ENCODE data around the gene RPP40.

Gene RPP40

GRCh38 chr6:5003604-5004372 is at the start of gene RPP40:
Gene RPP40, minus strand, starts transcription at chr6:5004037. Its CDS starts 35 bp downstream, at chr6:5004002.
- Histone ChIP-seq H3K27me3 (replicated peaks) (no peaks in the 10 kb centered on the region), H3K27ac (peak within 1 kb of the TSS; percentile 70), H3K36me3 (replicated peaks) (peaks cover 7% of the 10 kb centered on the region), H3K4me3 (ENCODE audit: low read depth, low read length) (peak within 1 kb of the TSS; percentile 79)
- in situ Hi-C loops (cut with HindIII; ENCODE audit: low pct_ligation_motif_present, low sequenced_read_pairs), result no loop called here
- peak; percentile 81 for TF ChIP-seq CTCF (IDR thresholded peaks at IDR 0.05; ENCODE audit: low read depth, low read length, missing control alignments)
- peak; percentile 97 for DNase-seq

DNA sequence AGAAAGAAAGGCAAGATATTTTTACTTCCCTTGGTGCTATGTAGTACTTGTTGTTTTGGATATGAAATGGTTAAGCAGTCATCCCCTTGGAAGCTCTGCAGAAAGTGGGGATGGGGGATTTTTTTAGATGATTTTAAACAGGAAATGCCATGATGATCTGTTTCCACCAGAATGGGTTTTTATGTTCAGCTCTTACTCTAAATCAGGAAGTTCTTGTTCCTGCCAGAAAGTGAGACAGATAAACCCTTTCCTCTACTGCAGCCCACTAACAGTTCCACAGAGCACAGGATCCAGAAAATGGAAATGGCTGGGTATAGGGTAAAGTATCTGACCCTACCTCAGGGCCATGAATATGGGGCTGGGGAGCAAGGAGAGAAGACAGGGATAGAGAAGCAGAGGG is 49.2 kb upstream of the RPP40 start:
- no peak for DNase-seq
- no peaks in the 10 kb centered on the region for H3K27me3 ChIP-seq (replicated peaks)
- no peak overlapping the region for H3K4me3 ChIP-seq (ENCODE audit: low read depth, low read length)
- H3K27ac ChIP-seq, result no peak overlapping the region
- in situ Hi-C loops (cut with HindIII; ENCODE audit: low pct_ligation_motif_present, low sequenced_read_pairs), result no loop called here
- no peaks in the 10 kb centered on the region for H3K36me3 ChIP-seq (replicated peaks)
- TF ChIP-seq CTCF (IDR thresholded peaks at IDR 0.05; ENCODE audit: low read depth, low read length, missing control alignments), result no peak

GRCh38 chr6:5051394-5051793 is 47.6 kb upstream of the RPP40 start:
- no peak for DNase-seq
- Histone ChIP-seq H3K27me3 (replicated peaks) (no peaks in the 10 kb centered on the region), H3K36me3 (replicated peaks) (no peaks in the 10 kb centered on the region), H3K4me3 (ENCODE audit: low read depth, low read length) (no peak overlapping the region), H3K27ac (no peak overlapping the region)
- TF ChIP-seq CTCF (IDR thresholded peaks at IDR 0.05; ENCODE audit: low read depth, low read length, missing control alignments), result no peak
- in situ Hi-C loops (cut with HindIII; ENCODE audit: low pct_ligation_motif_present, low sequenced_read_pairs), result no loop called here

DNA sequence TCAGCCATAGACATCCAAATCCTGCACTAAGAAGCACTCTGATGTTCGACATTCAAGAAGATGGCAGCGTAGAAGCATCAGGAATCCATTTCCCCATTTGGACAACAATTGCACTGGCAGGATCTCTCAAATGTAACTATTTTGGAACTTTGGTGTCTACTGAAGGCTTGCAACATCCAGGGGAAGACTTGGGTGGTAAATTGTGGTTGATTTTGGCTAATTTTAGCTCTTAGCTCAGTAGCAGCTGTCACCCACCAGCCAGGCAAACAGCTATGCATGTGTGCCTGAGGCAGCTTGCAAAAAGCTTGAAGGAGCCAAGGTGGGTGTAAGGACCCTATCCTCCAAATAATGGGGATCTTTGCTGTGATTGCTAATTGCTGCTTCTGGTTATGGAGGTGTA is 46.2 kb upstream of the RPP40 start:
- no peak overlapping the region for H3K27ac ChIP-seq
- H3K36me3 ChIP-seq (replicated peaks), result no peaks in the 10 kb centered on the region
- no peak for DNase-seq
- TF ChIP-seq CTCF (IDR thresholded peaks at IDR 0.05; ENCODE audit: low read depth, low read length, missing control alignments), result no peak
- no peaks in the 10 kb centered on the region for H3K27me3 ChIP-seq (replicated peaks)
- in situ Hi-C loops (cut with HindIII; ENCODE audit: low pct_ligation_motif_present, low sequenced_read_pairs), result no loop called here
- H3K4me3 ChIP-seq (ENCODE audit: low read depth, low read length), result no peak overlapping the region

- in situ Hi-C loops (cut with HindIII; ENCODE audit: low pct_ligation_motif_present, low sequenced_read_pairs), result no loop called here
- TF ChIP-seq CTCF (IDR thresholded peaks at IDR 0.05; ENCODE audit: low read depth, low read length, missing control alignments), result no peak
- no peaks in the 10 kb centered on the region for H3K36me3 ChIP-seq (replicated peaks)
- DNase-seq, result no peak
- no peak overlapping the region for H3K4me3 ChIP-seq (ENCODE audit: low read depth, low read length)
- no peak overlapping the region for H3K27ac ChIP-seq
- no peaks in the 10 kb centered on the region for H3K27me3 ChIP-seq (replicated peaks)
Measured at GRCh38 chr6:5046430-5046829, 42.6 kb upstream of the RPP40 start.

DNA sequence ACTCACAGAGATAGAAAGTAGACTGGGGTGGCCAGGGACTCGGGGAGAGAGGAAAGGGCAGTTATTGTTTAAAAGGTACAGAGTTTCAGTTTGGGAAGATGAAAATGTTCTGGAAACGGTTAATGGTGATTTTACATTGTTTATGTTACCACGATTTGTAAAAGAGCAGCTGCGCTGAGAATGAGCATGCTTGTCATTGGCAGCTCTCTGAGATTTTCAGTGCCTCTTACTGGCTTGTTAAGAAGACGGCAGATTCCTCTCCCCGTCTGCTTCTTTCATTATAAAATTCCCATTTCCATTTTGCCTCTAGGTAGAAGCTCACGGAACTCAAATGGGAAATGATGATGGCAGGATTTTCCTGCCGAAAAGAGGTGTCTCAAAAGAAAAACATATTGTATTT is 41.6 kb upstream of the RPP40 start:
- Histone ChIP-seq H3K27me3 (replicated peaks) (no peaks in the 10 kb centered on the region), H3K36me3 (replicated peaks) (no peaks in the 10 kb centered on the region), H3K4me3 (ENCODE audit: low read depth, low read length) (no peak overlapping the region), H3K27ac (no peak overlapping the region)
- DNase-seq, result no peak
- in situ Hi-C loops (cut with HindIII; ENCODE audit: low pct_ligation_motif_present, low sequenced_read_pairs), result no loop called here
- no peak for TF ChIP-seq CTCF (IDR thresholded peaks at IDR 0.05; ENCODE audit: low read depth, low read length, missing control alignments)

Measured in brain microvascular endothelial cell (primary cell).